Urinary bladder (tissue), 4 donors: ENCODE data around the gene ARRDC1. TPM values are rescaled to one million over a fixed set of nuclear protein-coding genes. Genes with fewer than 3 reads are reported as not detected.
"Not testable (repeated sequence)": the region's sequence is repeated elsewhere in the genome, so short reads cannot be mapped to it uniquely, and the experiment has no call there.

Source experiments
- DNase-seq: peaks from one replicate; pipeline ENCODE4 v3.0.0-alpha.2; 2015; ENCODE audit errors: extremely low spot score
- H3K27ac ChIP-seq: one replicate; pipeline ENCODE4 v1.5.1; 2013; ENCODE audit warnings: low read depth, mild to moderate bottlenecking, moderate library complexity
- H3K36me3 ChIP-seq: one replicate; pipeline ENCODE4 v1.6.1; 2013; ENCODE audit warnings: mild to moderate bottlenecking, moderate library complexity; ENCODE audit not compliant: insufficient read depth
- H3K4me1 ChIP-seq: one replicate; pipeline ENCODE4 v1.6.1; 2013; ENCODE audit warnings: mild to moderate bottlenecking, moderate library complexity; ENCODE audit not compliant: insufficient read depth
- H3K4me3 ChIP-seq: one replicate; pipeline ENCODE4 v1.5.1; 2013; ENCODE audit warnings: low read depth, low read length
- WGBS: extraction: QIAGEN DNeasy Blood & Tissue Kit; methylation state at CpG from one replicate; pipeline ENCODE4 v1.1.7; 2013; 5-methylcytosine and 5-hydroxymethylcytosine counted together
- polyA plus RNA-seq: library from polyadenylated mRNA; stranded (reverse); fragments of 200-250 nt; gene quantifications from one replicate; pipeline ENCODE4 v1.2.3, GENCODE V29; 2013
- total RNA-seq: library from RNA; depleted of rRNA; stranded (reverse); fragments of >200 nt; gene quantifications from one replicate; pipeline ENCODE4 v1.2.3, GENCODE V29; 2014
- donor health status: healthy with polysubstance abuse.
- donor health status: healthy.

Gene ARRDC1
- total and polyA plus RNA-seq, 2 donors = 14.3 to 37.5 TPM

DNA sequence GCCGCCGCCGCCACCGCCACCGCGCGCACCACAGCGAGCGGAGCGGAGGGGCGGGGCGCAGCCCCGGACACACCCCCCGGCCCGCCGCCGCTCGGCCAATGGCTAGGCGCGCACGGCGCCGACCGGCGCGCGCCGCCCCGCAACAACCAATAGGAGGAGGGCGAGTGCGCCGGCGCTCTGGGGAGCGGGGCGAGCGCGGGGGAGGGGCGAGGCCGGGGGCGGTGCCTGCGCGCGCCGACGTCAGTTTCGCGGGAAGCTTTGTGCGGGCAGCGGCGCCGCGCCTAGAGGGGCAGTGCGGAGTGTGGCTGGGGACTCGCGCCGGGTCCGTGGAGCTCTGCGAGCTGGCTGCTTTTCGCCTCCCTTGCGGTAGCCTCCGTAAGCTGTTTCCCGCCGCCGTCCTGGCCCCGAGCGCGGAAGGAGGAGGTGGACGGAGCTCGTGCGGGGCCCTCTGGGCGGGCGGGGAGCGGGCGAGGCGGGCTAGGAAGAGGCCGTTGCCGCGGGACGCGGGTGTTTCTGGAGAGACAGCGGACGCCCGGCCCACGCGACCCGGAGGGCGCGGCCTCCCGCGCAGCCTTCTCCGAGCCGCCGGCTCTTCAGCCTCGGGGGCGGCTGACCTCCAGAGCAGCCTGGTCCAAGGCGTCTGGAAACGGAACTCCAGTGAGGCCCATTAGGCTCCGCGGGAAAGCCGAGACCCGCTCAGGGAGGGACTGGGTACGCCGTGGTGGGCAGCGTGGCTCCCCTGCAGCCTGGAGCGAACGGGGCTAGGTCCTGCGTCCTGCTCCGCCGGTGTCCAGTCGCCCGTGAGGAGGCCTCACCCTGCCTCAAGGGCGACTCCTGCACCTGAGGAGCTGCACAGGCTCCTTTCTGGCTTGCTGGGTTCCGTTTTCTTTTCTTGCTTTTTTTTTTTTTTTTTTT lies 14.8 kb upstream of the ARRDC1 start, which contains the start of gene ZMYND19:
Gene ZMYND19 (minus strand): TSS at position 44 of the 915 bp plus-strand sequence. CDS start 249 bp downstream, outside the sequence.
- under 1% methylated on average over 113 of the region's 113 CpGs for WGBS
- peak; percentile 46 for DNase-seq
- Histone ChIP-seq H3K27ac (no peak within 1 kb of the TSS), H3K4me1 (no peaks in the 10 kb centered on the region), H3K4me3 (peak within 1 kb of the TSS; percentile 90), H3K36me3 (peaks cover 2% of the 10 kb centered on the region)

GRCh38 chr9:137592767-137593166 lies 12.7 kb upstream of the ARRDC1 start:
- Histone ChIP-seq H3K36me3 (no peaks in the 10 kb centered on the region), H3K4me3 (no peak overlapping the region), H3K4me1 (no peaks in the 10 kb centered on the region), H3K27ac (no peak overlapping the region)
- WGBS = 91% methylated on average over 7 of the region's 7 CpGs
- no peak for DNase-seq

DNA sequence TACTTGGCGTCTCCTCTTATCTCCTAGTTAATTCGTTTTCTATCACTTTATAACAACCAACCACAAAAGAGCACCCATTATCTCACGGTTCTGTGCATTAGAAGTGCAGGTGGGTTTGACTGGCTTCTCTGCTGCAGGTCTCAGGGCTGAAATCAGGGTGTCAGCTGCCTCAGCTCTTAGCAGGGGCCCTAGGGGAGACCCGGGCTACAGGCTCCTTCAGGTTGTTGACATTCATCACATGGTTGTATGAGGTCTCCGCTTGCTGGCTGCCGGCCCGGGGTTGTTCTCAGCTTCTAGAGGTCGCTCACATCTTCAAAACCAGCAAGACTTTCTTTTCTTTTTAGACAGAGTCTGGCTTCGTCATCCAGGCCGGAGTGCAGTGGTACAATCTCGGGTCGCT lies 12.3 kb upstream of the ARRDC1 start:
- Histone ChIP-seq H3K4me3 (no peak overlapping the region), H3K27ac (no peak overlapping the region), H3K36me3 (no peaks in the 10 kb centered on the region), H3K4me1 (no peaks in the 10 kb centered on the region)
- 81% methylated on average over 12 of the region's 12 CpGs for WGBS
- DNase-seq = no peak

DNA sequence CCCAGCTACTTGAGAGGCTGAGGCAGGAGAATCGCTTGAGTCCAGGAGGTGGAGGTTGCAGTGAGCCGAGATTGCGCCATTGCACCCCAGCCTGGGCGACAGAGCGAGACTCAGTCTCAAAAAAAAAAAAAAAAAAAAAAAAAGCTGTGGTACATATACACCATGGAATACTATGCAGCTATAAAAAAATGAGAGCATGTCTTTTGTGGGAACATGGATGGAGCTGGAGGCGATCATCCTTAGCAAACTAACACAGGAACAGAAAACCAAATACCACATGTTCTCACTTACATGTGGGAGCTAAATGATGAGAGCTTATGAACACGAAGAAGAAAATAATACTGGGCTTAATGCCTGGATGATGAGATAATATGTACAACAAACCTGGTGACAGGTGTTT lies 8.9 kb upstream of the ARRDC1 start:
- WGBS = 93% methylated on average over 7 of the region's 7 CpGs
- not testable (repeated sequence) for H3K4me3 ChIP-seq, H3K27ac ChIP-seq, H3K36me3 ChIP-seq, H3K4me1 ChIP-seq, DNase-seq

DNA sequence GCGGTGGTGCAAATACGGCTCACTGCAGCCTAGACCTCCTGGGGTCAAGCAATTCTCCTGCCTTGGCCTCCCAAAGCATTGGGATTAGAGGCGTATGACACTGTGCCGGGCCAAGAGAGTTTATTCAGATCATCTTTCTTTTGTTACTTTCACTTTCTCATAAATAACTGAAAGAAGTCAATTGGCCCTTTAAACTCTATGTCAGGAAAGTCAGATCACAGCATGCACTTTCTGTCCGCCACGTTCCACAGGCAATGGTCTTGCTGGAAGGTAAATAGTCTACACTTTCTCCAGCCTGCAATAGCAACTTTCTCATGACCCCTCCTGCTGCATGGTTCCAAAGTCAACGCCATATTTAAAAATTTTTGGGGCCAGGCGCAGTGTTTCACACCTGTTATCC lies 6.5 kb upstream of the ARRDC1 start:
- H3K27ac ChIP-seq = no peak overlapping the region
- 75% methylated on average over 8 of the region's 8 CpGs for WGBS
- no peak overlapping the region for H3K4me3 ChIP-seq
- no peak for DNase-seq
- no peaks in the 10 kb centered on the region for H3K4me1 ChIP-seq
- H3K36me3 ChIP-seq = no peaks in the 10 kb centered on the region

- DNase-seq = no peak
- Histone ChIP-seq H3K4me1 (no peaks in the 10 kb centered on the region), H3K27ac (no peak overlapping the region), H3K36me3 (no peaks in the 10 kb centered on the region), H3K4me3 (no peak overlapping the region)
- 15% methylated on average over 3 of the region's 3 CpGs for WGBS
Measured at GRCh38 chr9:137602661-137603060, 2.8 kb upstream of the ARRDC1 start.

- H3K36me3 ChIP-seq = no peaks in the 10 kb centered on the region
- H3K27ac ChIP-seq = no peak overlapping the region
- no peak overlapping the region for H3K4me3 ChIP-seq
- no peaks in the 10 kb centered on the region for H3K4me1 ChIP-seq
- DNase-seq = no peak
- WGBS = 78% methylated on average over 13 of the region's 13 CpGs
Measured at GRCh38 chr9:137603879-137604278, 1.6 kb upstream of the ARRDC1 start.

DNA sequence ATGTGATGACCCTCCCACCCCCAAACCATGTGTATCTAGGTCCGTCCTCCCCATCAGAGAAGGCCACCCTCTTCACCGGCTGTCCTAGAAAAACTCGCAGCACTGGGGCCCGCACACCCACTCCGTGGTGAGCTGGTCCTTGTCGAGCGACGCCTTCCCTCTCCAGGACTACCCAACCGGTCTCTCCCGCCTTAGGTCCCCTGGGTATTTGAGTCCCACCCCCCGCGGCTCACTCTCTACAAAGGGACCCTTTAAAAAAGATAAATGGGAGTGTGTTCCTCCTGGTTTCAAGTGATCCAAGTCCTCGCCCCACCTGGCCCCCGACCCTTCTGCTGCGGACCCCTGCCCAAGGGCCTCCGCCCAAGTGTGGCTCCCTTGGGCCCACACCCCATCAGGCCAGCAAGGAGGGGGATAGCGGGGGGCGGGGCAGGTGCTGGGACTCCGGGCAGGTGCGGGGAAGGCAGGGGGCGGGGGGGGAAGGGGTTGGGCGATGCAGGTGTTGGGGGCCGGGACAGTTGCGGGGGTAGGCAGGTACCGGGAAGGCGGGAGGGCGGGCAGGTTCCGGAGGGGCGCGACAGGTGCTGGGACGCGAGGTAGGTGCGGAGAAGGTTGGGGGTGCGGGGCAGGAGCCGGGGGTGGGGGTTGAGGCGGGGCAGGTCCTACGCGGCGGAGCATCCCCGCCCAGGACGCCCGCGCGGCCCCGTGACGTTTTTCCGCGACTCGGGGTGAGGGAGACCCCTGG lies 970 bp upstream of the ARRDC1 start:
- no peak for DNase-seq
- H3K27ac ChIP-seq = no peak overlapping the region
- H3K4me1 ChIP-seq = no peaks in the 10 kb centered on the region
- no peaks in the 10 kb centered on the region for H3K36me3 ChIP-seq
- 6% methylated on average over 49 of the region's 49 CpGs for WGBS
- H3K4me3 ChIP-seq = peak overlapping the region; percentile 52

- Histone ChIP-seq H3K4me3 (peak overlapping the region; percentile 95), H3K36me3 (no peaks in the 10 kb centered on the region), H3K4me1 (no peaks in the 10 kb centered on the region), H3K27ac (peak overlapping the region; percentile 91)
- no peak for DNase-seq
- WGBS = 6% methylated on average over 57 of the region's 57 CpGs
Measured at GRCh38 chr9:137606005-137606621, 627 bp downstream of the ARRDC1 start.

DNA sequence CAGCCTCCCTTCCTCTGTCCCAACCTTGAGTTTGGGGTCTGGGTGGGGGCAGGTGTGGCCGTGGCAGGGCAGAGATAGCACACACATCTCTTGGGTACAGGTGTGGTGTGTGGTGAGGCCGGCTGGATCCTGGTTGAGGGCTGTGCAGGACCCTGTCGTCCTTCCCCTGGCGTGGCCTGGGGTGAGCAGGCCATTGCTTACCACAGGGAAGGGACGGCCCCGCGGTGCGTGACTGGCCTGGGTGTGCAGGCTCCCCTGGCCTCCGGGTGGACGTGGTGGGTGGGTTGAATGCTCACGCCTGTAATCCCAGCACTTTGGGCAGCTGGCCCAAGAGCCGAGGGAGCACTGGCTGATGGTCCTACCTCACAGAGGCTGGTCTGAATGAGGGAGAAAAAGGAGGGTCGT lies 1.2 kb downstream of the ARRDC1 start:
- no peaks in the 10 kb centered on the region for H3K36me3 ChIP-seq
- H3K4me1 ChIP-seq = no peaks in the 10 kb centered on the region
- 39% methylated on average over 13 of the region's 13 CpGs for WGBS
- H3K4me3 ChIP-seq = peak overlapping the region; percentile 95
- no peak for DNase-seq
- H3K27ac ChIP-seq = no peak overlapping the region

DNA sequence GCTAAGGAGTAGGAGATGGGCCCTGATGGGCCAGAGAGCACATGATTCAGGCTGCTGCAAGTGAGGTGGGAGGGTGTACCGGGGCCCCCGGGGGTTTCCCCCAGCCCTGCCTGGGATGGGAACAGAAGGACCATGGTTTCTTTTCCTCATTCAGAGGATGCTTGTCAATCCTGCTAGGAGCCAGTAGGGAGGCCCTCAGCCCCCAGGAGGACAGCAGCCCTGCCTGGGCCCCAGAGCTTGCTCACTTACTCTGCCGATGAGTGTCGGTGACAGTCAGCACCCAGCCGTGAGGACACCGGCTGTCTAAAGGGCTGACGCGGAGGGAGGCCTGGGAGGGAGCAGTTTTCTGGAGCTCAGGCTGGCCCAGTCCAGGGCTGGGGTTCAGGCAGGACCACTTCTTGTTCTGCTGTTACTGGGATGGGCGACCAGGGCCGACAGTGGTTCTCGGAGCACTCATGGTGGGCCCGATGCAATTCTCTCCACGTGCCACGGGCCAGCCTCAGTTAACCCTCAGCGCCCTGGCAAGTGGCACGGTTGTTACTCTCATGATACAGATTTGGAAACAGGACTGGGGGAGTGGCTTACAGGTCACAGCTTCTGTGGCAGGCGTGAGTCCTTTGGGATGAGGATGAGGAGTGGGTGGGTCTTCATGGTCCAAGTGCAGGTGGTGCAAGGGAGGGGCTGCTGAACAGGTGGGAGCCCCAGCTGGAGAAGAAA lies 1.8 kb downstream of the ARRDC1 start:
- Histone ChIP-seq H3K4me1 (no peaks in the 10 kb centered on the region), H3K27ac (no peak overlapping the region), H3K4me3 (no peak overlapping the region), H3K36me3 (no peaks in the 10 kb centered on the region)
- no peak for DNase-seq
- WGBS = 52% methylated on average over 17 of the region's 17 CpGs

DNA sequence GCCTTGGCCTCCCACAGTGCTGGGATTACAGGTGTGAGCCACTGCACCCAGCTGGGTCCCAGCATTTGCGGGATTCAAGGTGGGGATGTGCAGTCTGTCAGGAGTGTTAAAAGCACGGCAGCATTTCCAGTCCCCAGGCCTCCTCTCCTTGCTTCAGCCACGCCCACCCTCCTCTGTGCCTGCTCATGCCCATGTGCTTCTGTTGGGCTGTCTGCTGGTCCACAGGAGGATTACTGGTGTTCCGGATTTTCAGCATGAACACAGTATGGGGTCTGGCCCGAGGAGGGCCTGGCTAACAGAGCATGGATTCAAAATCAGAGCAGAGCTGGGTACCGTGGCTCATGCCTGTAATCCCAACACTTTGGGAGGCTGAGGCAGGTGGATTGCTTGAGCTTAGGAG lies 5.5 kb downstream of the ARRDC1 start:
- no peaks in the 10 kb centered on the region for H3K4me1 ChIP-seq

More for the DNA sequence above, 5.5 kb downstream of the ARRDC1 start:
- Histone ChIP-seq H3K36me3 (peaks cover 3% of the 10 kb centered on the region), H3K4me3 (no peak overlapping the region), H3K27ac (peak overlapping the region; percentile 0)
- no peak for DNase-seq
- 67% methylated on average over 6 of the region's 6 CpGs for WGBS
